Lower leg skin (tissue), 4 donors: Measurements from ENCODE around the gene KLK13. TPM values are rescaled to one million over a fixed set of nuclear protein-coding genes. Genes with fewer than 3 reads are reported as not detected.
A peak's percentile ranks its signal among the peaks of the same experiment; 100 is the strongest.

Source experiments
- DNase-seq, 2 donors: peaks; one replicate each; pipeline ENCODE4 v3.0.0-alpha.2; 2019; ENCODE audit warnings: low spot score in 2 of 2
- H3K4me3 ChIP-seq: fragments of 200-600 bp; sonication (generic); 2 replicates; pipeline ENCODE4 v1.5.1; 2017; ENCODE audit warnings: mild to moderate bottlenecking, low read depth; ENCODE audit not compliant: poor library complexity, severe bottlenecking
- POLR2A ChIP-seq, 2 donors: fragments of 450-650 bp; IDR thresholded peaks; one replicate each; pipeline ENCODE4 v1.6.1; 2016 to 2017; ENCODE audit warnings: antibody characterized with exemption in 2 of 2, mild to moderate bottlenecking in 1 of 2, moderate library complexity in 1 of 2
- WGBS, 2 donors: methylation state at CpG; one replicate each; pipeline ENCODE4 v1.1.5; 2018; 5-methylcytosine and 5-hydroxymethylcytosine counted together
- intact Hi-C: fragments of 100-400 bp; cut with DNase I; formaldehyde crosslinking; loops from one replicate; pipeline ENCODE4 v1.15.0; 2023; ENCODE audit warnings: low total_unique reads
- total RNA-seq, 4 donors: library from RNA; depleted of rRNA; stranded (reverse); fragments of >200 nt; gene quantifications; one replicate each; pipeline ENCODE4 v1.1.0, GENCODE V29; 2016
- TF ChIP-seq, protein P1 (sequence below), 3 donors: fragments of 450-650 bp; IDR thresholded peaks; one replicate each; pipeline ENCODE4 v1.5.1; 2016; ENCODE audit warnings: antibody characterized with exemption in 3 of 3, mild to moderate bottlenecking in 3 of 3, moderate library complexity in 2 of 3

KLK13 gene
- total RNA-seq, 4 donors from 2014 or later, result 8.6 to 39.1 (median 9.5) TPM

DNA sequence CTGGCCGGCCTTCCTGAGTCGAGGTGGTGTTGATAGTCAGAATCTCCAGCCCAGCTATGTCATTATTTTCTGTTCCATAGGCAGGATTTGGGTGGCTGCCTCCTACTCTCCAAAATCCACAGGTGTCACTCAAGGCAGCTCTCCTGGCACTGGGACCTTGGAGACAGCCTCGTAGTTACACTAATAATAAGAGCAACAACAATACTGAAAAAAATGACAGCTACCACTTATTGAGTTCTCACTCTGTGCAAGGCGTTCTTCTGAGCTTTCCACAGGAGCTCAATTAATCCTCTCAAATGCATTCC is 17.9 kb downstream of the KLK13 start:
- no peak for TF ChIP-seq POLR2A (IDR thresholded peaks at IDR 0.05)
- TF ChIP-seq, protein P1, sequence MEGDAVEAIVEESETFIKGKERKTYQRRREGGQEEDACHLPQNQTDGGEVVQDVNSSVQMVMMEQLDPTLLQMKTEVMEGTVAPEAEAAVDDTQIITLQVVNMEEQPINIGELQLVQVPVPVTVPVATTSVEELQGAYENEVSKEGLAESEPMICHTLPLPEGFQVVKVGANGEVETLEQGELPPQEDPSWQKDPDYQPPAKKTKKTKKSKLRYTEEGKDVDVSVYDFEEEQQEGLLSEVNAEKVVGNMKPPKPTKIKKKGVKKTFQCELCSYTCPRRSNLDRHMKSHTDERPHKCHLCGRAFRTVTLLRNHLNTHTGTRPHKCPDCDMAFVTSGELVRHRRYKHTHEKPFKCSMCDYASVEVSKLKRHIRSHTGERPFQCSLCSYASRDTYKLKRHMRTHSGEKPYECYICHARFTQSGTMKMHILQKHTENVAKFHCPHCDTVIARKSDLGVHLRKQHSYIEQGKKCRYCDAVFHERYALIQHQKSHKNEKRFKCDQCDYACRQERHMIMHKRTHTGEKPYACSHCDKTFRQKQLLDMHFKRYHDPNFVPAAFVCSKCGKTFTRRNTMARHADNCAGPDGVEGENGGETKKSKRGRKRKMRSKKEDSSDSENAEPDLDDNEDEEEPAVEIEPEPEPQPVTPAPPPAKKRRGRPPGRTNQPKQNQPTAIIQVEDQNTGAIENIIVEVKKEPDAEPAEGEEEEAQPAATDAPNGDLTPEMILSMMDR (IDR thresholded peaks at IDR 0.05), result no peak
- 4% methylated on average over 4 of the region's 4 CpGs for WGBS, 2 donors
- no peak overlapping the region for H3K4me3 ChIP-seq
- no peak for DNase-seq
- intact Hi-C loops, result no loop called here

DNA sequence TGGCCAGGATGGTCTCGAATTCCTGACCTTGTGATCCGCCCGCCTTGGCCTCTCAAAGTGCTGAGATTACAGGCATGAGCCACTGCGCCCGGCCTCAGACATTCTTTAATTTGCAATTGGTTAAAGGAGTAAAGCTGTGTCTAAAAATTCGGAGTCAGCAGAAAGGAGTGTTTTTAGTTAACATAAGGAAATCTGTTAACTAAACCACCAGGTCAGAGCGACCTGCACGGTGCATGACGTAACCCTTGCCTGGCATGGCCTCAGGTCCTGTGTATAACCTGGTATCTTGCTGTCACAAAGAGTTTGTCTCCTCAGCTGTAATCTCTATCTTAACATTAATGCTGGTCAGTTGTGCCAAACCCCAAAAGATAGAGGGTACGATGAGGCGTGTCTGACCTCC is 20.6 kb downstream of the KLK13 start:
- peak in 1 of 2 donors; percentile 73 for DNase-seq
- H3K4me3 ChIP-seq, result no peak overlapping the region
- no peak for TF ChIP-seq POLR2A (IDR thresholded peaks at IDR 0.05)
- TF ChIP-seq, protein P1 (IDR thresholded peaks at IDR 0.05), result no peak
- WGBS, 2 donors, result 77 to 78% methylated on average over 11 of the region's 11 CpGs
- intact Hi-C loops, result no loop called here

DNA sequence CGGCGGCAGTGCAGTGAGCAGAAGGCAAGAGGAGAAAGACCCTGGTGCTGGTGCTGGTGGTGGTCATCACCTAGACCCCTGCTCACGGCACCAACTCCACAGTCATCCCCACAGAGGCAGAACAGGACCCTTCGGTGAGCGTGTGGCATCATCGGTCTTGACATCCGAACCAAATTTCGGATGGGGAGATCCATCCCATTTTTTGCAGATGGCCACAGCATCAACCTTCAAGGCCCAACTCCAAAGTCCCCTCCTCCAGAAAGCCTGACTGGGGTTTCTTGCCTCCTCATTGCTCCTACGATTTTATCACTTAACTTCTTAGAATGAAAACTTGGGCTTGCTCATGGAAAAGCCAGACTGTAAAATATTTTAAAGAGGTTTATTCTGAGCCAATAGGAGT is 21.4 kb downstream of the KLK13 start:
- intact Hi-C loops, result no loop called here
- no peak overlapping the region for H3K4me3 ChIP-seq
- TF ChIP-seq, protein P1 (IDR thresholded peaks at IDR 0.05), result no peak
- TF ChIP-seq POLR2A (IDR thresholded peaks at IDR 0.05), result no peak
- DNase-seq, result peak in 1 of 2 donors; percentile 54
- 80 to 86% methylated on average over 9 of the region's 9 CpGs for WGBS, 2 donors

DNA sequence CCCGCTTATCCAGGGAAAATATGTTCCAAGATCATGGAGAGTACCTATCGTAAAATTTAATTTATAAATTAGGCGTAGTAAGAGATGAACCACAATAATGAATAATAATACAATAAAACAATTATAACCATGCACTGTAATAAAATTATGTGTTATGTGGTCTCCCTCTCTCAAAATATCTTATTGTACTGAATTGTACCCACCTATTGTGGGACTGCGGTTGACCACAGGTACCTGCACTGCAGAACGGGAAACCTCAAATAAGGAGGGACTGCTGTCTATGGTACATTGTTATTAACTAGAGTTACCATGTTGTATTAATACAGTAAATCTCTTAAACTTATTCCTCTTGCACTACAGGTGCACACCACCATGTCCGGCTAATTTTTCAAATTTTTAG is 24.7 kb downstream of the KLK13 start:
- intact Hi-C loops, result no loop called here
- no peak for TF ChIP-seq POLR2A (IDR thresholded peaks at IDR 0.05)
- TF ChIP-seq, protein P1 (IDR thresholded peaks at IDR 0.05), result no peak
- no peak overlapping the region for H3K4me3 ChIP-seq
- 88 to 90% methylated on average over 6 of the region's 6 CpGs for WGBS, 2 donors
- no peak for DNase-seq

DNA sequence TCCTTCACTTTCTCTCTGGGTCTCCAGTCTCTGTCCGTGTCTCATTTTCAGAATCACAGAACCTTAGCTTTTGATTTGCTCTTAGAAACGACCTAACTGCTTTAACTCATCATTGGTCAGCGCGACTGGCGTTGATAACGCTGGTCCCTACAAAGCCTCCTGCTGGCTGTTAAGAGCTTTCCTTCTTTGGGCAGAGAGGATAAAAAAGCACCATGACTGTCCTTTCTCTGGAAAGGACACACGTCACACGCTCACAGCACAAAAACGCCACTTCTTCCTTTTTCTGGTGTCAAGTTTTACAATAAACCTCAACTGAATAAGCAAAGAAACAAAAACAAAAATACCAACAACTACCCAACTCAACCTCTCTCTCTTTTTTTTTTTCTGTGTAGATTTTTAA is 28.4 kb downstream of the KLK13 start:
- WGBS, 2 donors, result 68 to 73% methylated on average over 9 of the region's 9 CpGs
- no peak overlapping the region for H3K4me3 ChIP-seq
- no peak for DNase-seq
- TF ChIP-seq POLR2A (IDR thresholded peaks at IDR 0.05), result no peak
- TF ChIP-seq, protein P1 (IDR thresholded peaks at IDR 0.05), result no peak
- intact Hi-C loops, result no loop called here

DNA sequence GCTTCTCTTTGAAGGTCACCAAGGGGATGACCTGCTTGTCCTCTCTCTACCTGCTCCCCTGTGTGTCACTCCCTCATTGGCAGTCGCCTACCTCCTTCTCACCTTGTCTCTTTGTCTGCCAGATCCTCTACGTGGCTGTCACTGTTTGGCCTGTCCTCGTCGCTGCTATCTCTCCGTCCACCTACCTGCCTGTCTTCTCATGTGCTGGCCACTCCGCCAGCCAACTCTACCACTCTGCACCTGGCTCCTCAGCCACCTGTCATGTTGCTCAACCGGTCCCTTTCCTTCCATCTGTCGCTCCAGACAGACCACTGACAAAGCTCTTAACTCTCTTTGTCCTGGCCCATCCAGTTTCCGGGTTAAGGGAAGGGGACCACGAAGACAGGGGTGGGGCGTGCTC is 30.2 kb downstream of the KLK13 start, which contains the start of gene KLK12:
KLK12 (minus strand) TSS at position 299 of the 400 bp plus-strand sequence. CDS start 381 bp downstream, outside the sequence.
- TF ChIP-seq POLR2A (IDR thresholded peaks at IDR 0.05), result no peak
- TF ChIP-seq, protein P1 (IDR thresholded peaks at IDR 0.05), result no peak
- 53 to 56% methylated on average over 11 of the region's 11 CpGs for WGBS, 2 donors
- H3K4me3 ChIP-seq, result no peak within 1 kb of the TSS
- intact Hi-C loops, result no loop called here
- no peak for DNase-seq
